Bronchial epithelial cell (primary cell): ENCODE measurements around the gene KIF3A. TPM values are rescaled to one million over a fixed set of nuclear protein-coding genes. Genes with fewer than 3 reads are reported as not detected.

Experiments
- DNase-seq: peaks from one replicate; pipeline ENCODE4 v3.0.0-alpha.2; 2010; ENCODE audit warnings: low read depth
- FAIRE-seq: peaks from 2 replicates; lab custom pipeline; 2011; peaks lifted over from hg19 to GRCh38; lab: Jason Lieb, UNC
- H3K27me3 ChIP-seq: 2 replicates; pipeline ENCODE4 v1.5.1; 2011; ENCODE audit warnings: low read length; ENCODE audit not compliant: control insufficient read depth, insufficient read depth
- H3K36me3 ChIP-seq: 2 replicates; pipeline ENCODE4 v1.5.1; 2011; ENCODE audit warnings: low read length; ENCODE audit not compliant: control insufficient read depth, insufficient read depth
- H3K4me3 ChIP-seq: 2 replicates; pipeline ENCODE4 v1.5.1; 2011; ENCODE audit warnings: mild to moderate bottlenecking, low read depth, low read length, control low read depth
- total RNA-seq: library from RNA; depleted of rRNA; stranded (reverse); fragments of >200 nt; gene quantifications from 2 replicates; pipeline ENCODE4 v1.2.1, GENCODE V29; 2014
- TF ChIP-seq, protein P1 (sequence below): IDR thresholded peaks from 2 replicates; pipeline ENCODE4 v1.5.1; 2011; ENCODE audit warnings: mild to moderate bottlenecking, moderate library complexity, low read length, control low read depth, inconsistent platforms; ENCODE audit not compliant: insufficient read depth, severe bottlenecking

Gene KIF3A
- total RNA-seq, 1 donor from 2014 or later: 6.8 TPM

DNA sequence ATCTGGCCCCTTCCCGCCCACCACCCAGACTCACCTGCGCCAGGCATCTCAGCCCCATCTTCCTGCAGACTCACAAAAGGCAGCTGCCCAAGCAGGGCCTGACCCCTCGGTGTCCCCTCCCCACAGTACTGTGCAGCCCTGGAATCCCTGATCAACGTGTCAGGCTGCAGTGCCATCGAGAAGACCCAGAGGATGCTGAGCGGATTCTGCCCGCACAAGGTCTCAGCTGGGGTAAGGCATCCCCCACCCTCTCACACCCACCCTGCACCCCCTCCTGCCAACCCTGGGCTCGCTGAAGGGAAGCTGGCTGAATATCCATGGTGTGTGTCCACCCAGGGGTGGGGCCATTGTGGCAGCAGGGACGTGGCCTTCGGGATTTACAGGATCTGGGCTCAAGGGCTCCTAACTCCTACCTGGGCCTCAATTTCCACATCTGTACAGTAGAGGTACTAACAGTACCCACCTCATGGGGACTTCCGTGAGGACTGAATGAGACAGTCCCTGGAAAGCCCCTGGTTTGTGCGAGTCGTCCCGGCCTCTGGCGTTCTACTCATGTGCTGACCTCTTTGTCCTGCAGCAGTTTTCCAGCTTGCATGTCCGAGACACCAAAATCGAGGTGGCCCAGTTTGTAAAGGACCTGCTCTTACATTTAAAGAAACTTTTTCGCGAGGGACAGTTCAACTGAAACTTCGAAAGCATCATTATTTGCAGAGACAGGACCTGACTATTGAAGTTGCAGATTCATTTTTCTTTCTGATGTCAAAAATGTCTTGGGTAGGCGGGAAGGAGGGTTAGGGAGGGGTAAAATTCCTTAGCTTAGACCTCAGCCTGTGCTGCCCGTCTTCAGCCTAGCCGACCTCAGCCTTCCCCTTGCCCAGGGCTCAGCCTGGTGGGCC lies 77.5 kb downstream of the KIF3A start:
- Histone ChIP-seq H3K27me3 (peaks cover 4% of the 10 kb centered on the region), H3K4me3 (no peak overlapping the region), H3K36me3 (no peaks in the 10 kb centered on the region)
- DNase-seq: no peak
- no peak for FAIRE-seq
- TF ChIP-seq, protein P1, sequence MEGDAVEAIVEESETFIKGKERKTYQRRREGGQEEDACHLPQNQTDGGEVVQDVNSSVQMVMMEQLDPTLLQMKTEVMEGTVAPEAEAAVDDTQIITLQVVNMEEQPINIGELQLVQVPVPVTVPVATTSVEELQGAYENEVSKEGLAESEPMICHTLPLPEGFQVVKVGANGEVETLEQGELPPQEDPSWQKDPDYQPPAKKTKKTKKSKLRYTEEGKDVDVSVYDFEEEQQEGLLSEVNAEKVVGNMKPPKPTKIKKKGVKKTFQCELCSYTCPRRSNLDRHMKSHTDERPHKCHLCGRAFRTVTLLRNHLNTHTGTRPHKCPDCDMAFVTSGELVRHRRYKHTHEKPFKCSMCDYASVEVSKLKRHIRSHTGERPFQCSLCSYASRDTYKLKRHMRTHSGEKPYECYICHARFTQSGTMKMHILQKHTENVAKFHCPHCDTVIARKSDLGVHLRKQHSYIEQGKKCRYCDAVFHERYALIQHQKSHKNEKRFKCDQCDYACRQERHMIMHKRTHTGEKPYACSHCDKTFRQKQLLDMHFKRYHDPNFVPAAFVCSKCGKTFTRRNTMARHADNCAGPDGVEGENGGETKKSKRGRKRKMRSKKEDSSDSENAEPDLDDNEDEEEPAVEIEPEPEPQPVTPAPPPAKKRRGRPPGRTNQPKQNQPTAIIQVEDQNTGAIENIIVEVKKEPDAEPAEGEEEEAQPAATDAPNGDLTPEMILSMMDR: no peak

DNA sequence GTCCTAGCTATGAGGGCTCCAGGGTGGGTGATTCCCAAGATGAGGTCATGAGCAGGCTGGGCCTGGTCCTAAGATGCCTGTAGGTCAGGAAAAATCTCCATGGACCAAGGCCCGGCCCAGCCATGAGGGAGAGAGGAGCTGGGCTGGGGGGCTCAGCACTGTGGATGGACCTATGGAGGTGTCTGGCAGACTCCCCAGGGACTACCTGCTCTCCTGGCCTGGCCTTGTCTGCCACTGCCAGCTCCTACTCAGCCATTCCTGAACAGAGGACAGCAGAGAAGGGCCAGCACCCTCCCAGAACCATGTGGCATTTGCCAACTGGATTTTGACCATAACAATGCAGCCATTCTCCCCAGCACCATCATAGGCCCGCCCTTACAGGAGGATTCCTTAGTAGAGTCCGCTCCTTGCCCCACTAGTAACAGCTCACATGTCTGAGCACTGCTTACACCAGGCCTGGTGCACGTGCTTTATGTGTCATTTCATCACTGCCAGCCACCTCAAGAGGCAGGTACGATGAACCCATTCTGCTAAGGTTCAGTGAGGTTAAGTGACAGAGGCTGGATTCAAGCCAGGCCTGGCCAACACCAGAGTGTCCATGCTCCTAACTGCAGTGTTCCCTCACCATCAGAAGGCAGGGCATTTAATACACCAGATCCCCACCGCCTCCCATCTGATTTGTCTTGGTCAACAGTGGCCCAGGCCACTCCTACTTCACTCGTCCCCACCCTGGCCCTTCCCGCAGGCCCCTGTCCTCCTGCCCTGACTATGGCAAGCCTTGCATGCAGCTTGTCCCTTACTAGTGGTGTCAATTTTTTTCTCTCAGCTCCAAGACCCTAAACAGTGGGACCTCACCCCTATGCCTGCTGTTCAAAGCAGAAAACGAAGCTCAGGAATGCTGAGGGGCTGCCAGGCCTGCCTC lies 78.7 kb downstream of the KIF3A start:
- DNase-seq: no peak
- no peak for FAIRE-seq
- TF ChIP-seq, protein P1: no peak
- no peak overlapping the region for H3K4me3 ChIP-seq
- H3K27me3 ChIP-seq: peaks cover 4% of the 10 kb centered on the region
- H3K36me3 ChIP-seq: no peaks in the 10 kb centered on the region

DNA sequence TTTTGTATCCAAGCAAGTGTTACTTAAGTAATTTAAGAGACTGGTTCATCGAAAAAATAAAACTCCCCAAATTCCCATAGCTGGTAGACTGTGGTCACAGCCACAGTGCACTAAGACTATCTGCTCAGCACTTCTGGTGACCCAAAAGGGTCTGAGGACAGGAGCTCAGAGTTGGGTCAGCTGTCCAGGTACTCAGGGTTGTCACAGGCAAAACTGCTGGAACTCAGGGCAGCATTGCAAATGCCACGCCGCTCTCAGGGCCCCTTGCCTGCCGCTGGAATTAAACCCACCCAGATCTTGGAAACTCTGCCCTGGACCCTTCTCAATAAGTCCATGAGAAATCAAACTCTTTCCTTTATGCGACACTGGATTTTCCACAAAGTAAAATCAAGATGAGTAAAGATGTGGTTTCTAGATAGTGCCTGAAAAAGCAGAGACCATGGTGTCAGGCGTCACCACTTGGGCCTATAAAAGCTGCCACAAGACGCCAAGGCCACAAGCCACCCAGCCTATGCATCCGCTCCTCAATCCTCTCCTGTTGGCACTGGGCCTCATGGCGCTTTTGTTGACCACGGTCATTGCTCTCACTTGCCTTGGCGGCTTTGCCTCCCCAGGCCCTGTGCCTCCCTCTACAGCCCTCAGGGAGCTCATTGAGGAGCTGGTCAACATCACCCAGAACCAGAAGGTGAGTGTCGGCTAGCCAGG lies 79.5 kb downstream of the KIF3A start, which contains the start of gene IL13:
Gene IL13, plus strand, starts transcription at position 498 of the 705 bp plus-strand sequence. Its CDS starts 14 bp downstream, at position 512.
- H3K27me3 ChIP-seq: peaks cover 4% of the 10 kb centered on the region
- no peak within 1 kb of the TSS for H3K4me3 ChIP-seq
- TF ChIP-seq, protein P1: no peak
- FAIRE-seq: no peak
- no peaks in the 10 kb centered on the region for H3K36me3 ChIP-seq
- no peak for DNase-seq

DNA sequence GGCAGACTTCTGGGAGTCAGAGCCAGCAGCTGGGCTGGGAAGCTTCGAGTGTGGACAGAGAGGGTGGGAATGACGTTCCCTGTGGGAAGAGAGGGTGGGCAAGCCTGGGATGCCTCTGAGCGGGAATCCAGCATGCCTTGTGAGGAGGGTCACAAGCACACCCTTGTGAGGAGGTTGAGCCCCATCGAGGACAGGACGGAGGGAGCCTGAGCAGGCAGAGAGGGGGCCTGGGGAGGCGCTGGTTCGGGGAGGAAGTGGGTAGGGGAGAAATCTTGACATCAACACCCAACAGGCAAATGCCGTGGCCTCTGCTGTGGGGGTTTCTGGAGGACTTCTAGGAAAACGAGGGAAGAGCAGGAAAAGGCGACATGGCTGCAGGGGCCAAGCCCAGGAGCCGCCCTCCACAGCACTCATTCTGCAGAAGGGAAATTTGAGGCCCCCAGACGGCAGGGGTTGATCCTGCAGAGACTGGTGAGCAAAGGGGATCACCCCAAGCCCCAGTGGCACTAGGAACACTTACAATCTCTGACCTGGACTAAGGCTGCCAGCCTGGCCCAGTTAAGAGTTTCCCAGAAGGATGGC lies 80.5 kb downstream of the KIF3A start:
- TF ChIP-seq, protein P1: no peak
- Histone ChIP-seq H3K27me3 (peaks cover 4% of the 10 kb centered on the region), H3K4me3 (no peak overlapping the region), H3K36me3 (no peaks in the 10 kb centered on the region)
- no peak for DNase-seq
- FAIRE-seq: no peak
